Heart left ventricle (tissue), 16 donors: ENCODE measurements around the gene IPO8. TPM values are rescaled to one million over a fixed set of nuclear protein-coding genes. Genes with fewer than 3 reads are reported as not detected.

ENCODE experiments used
- ATAC-seq, 4 donors: fragments of 200-7000 bp; cut with Tn5 transposase; one replicate each; pipeline ENCODE4 v1.9.1; 2020 to 2022; ENCODE audit warnings: moderate library complexity in 4 of 4, mild to moderate bottlenecking in 3 of 4, moderate number of reproducible peaks in 1 of 4
- DNase-seq, 5 donors: peaks; one replicate each; pipeline ENCODE4 v3.0.0-alpha.2; 2020
- H3K27ac ChIP-seq, 12 donors: fragments of 200-600 bp; sonication (generic) in 4 of 12; one replicate each; pipeline versions ENCODE4 v1.5.0 to v1.8.0; 2016 to 2022; ENCODE audit warnings: mild to moderate bottlenecking in 2 of 12
- H3K27me3 ChIP-seq, 9 donors: fragments of 200-600 bp; sonication (generic) in 2 of 9; one replicate each; pipeline versions ENCODE4 v1.5.1 to v1.8.0; 2016 to 2022; ENCODE audit warnings: mild to moderate bottlenecking in 3 of 9
- H3K36me3 ChIP-seq, 9 donors: fragments of 200-600 bp; sonication (generic) in 2 of 9; one replicate each; pipeline versions ENCODE4 v1.5.0 to v1.8.0; 2018 to 2022; ENCODE audit warnings: mild to moderate bottlenecking in 2 of 9
- H3K4me1 ChIP-seq, 12 donors: fragments of 200-600 bp; sonication (generic) in 4 of 12; one replicate each; pipeline versions ENCODE4 v1.5.0 to v1.8.0; 2016 to 2022; ENCODE audit warnings: mild to moderate bottlenecking in 3 of 12
- H3K4me3 ChIP-seq, 12 donors: fragments of 200-600 bp; sonication (generic) in 4 of 12; one replicate each; pipeline versions ENCODE4 v1.5.0 to v1.8.0; 2017 to 2022; ENCODE audit warnings: mild to moderate bottlenecking in 9 of 12, moderate library complexity in 4 of 12
- H3K9me3 ChIP-seq, 12 donors: fragments of 200-600 bp; sonication (generic) in 4 of 12; one replicate each; pipeline versions ENCODE4 v1.5.0 to v1.8.0; 2016 to 2022; ENCODE audit warnings: mild to moderate bottlenecking in 1 of 12
- CTCF ChIP-seq, 12 donors: fragments of 200-600 bp; sonication (generic) in 4 of 12; IDR thresholded peaks; one replicate each; pipeline versions ENCODE4 v1.5.0 to v1.8.0; 2018 to 2022; ENCODE audit warnings: antibody characterized with exemption in 12 of 12, mild to moderate bottlenecking in 5 of 12
- POLR2A ChIP-seq, 2 donors: fragments of 450-650 bp; IDR thresholded peaks; one replicate each; pipeline ENCODE4 v1.6.1; 2017; ENCODE audit warnings: antibody characterized with exemption in 2 of 2, mild to moderate bottlenecking in 2 of 2, moderate library complexity in 2 of 2
- WGBS, 4 donors: extraction: QIAGEN DNeasy Blood & Tissue Kit in 2 of 4; methylation state at CpG; one replicate each; pipeline versions ENCODE4 v1.1.5 to v1.1.7; 2013 to 2018; 5-methylcytosine and 5-hydroxymethylcytosine counted together
- intact Hi-C, 10 donors: fragments of 100-400 bp; cut with DNase I; formaldehyde crosslinking; loops; one replicate each; pipeline versions ENCODE4 v1.11.1 to v1.14.2; 2022
- polyA plus RNA-seq, 2 donors: library from polyadenylated mRNA; stranded (reverse); fragments of 200-250 nt; gene quantifications; one replicate each; pipeline ENCODE4 v1.2.3, GENCODE V29; 2013
- total RNA-seq, 9 donors: library from RNA; depleted of rRNA in 2 of 9; stranded (reverse); fragments of >200 nt in 2 of 9; fragmentation: NEBNext Ultra II Directional in 3 of 9; extraction: Animal tissue kit (Norgen Biotek cat#: 25700) in 3 of 9; gene quantifications; one replicate each; pipeline versions ENCODE4 v1.1.0 to v1.2.4, GENCODE V29; 2016 to 2023
- donor health status: ischemic (EF 13 %, LVEDD 7.1; RV severe dilation, severe dysfunction).
- donor health status: healthy with polysubstance abuse.
- donor health status: DM: no; HTN: yes; CAD: no.
- donor health status: DM: no; HTN: no; CAD: no.
- donor health status: ischemic (EF 25% LVEDD 6.9; RV normal size, moderate dysfunction).
- donor health status: ischemic (EF 25% LVEDD 5.7; RV mildly dilated, moderate dysfunction).
- donor health status: healthy.
- donor health status: DM: yes; HTN: yes; CAD: no.
- donor health status: ischemic (EF 35%, LVEDD 5.7; RV mildly dilated, moderate dysfunction).
- donor health status: nonischemic (EF 11% LVEDD 7.7; RV severe dilation, severe dysfunction).
- donor health status: DM: yes; HTN: yes; CAD: no.
- donor health status: PGD.
- donor health status: ischemic (EF 29% LVEDD 5.4; RV normal size, mild dysfunction).
- donor health status: nonischemic (EF 23%, LVEDD 6.1; RV moderate dilation, normal function).

The IPO8 gene
- total and polyA plus RNA-seq, 11 donors = 6.1 to 37.2 (median 25.8) TPM

- Histone ChIP-seq H3K27me3 (no peaks in the 10 kb centered on the region), H3K9me3 (no peaks in the 10 kb centered on the region), H3K4me1 (peaks cover 0 to 26% (median 0%) of the 10 kb centered on the region in 12 donors), H3K36me3 (peaks cover 0 to 100% (median 78%) of the 10 kb centered on the region in 9 donors), H3K27ac (no peak overlapping the region), H3K4me3 (no peak overlapping the region)
- no peak for ATAC-seq
- no peak for DNase-seq
- intact Hi-C loops = no loop called here
- WGBS, 4 donors = 88 to 100% (median 90%) methylated on average over 1 of the region's 1 CpG
- TF ChIP-seq POLR2A (IDR thresholded peaks at IDR 0.05) = no peak
- TF ChIP-seq CTCF (IDR thresholded peaks at IDR 0.05) = no peak
Measured at GRCh38 chr12:30678221-30678620, 17.4 kb downstream of the IPO8 start.

GRCh38 chr12:30661210-30661609 is 34.5 kb downstream of the IPO8 start:
- Histone ChIP-seq H3K4me1 (no peaks in the 10 kb centered on the region), H3K36me3 (peaks cover 4 to 97% (median 84%) of the 10 kb centered on the region in 9 donors), H3K4me3 (no peak overlapping the region), H3K9me3 (no peaks in the 10 kb centered on the region), H3K27ac (no peak overlapping the region), H3K27me3 (no peaks in the 10 kb centered on the region)
- TF ChIP-seq POLR2A (IDR thresholded peaks at IDR 0.05) = no peak
- no peak for TF ChIP-seq CTCF (IDR thresholded peaks at IDR 0.05)
- intact Hi-C loops = no loop called here
- ATAC-seq = no peak
- no peak for DNase-seq
- WGBS, 4 donors = 74 to 91% (median 80%) methylated on average over 4 of the region's 4 CpGs

DNA sequence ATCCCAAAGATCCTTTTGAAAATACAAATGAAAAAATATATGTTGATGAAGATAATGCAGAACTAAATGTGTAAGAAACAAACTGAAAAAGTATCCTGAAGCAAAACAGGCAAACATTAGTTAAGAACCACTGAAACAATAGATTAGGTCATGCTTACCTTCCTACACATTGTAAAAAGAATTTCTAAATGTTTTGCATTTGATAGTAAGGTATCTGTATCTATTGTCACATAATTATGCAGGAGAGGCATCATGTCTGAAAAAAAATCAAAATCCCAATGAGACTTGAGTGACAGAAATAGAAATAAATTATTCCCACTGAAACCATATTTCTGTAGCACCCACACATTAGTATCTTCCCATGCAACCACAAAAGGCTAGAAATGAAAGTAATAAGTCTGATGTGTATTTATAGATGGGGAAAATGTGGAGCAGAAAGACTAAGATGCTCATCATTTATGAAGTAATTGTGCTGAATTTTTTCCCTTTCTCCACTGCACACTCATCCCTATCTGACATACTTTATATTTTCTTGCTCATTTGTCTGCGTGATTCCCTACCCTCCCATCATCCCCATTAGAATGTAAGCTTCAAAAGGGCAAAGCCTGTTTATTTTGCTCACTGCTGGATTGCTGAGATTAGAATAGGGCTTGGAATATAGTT is 43.5 kb downstream of the IPO8 start:
- Histone ChIP-seq H3K27ac (no peak overlapping the region), H3K4me1 (no peaks in the 10 kb centered on the region), H3K4me3 (no peak overlapping the region), H3K9me3 (no peaks in the 10 kb centered on the region), H3K27me3 (no peaks in the 10 kb centered on the region), H3K36me3 (peaks cover 0 to 87% (median 47%) of the 10 kb centered on the region in 9 donors)
- 94 to 100% (median 98%) methylated on average over 1 of the region's 1 CpG for WGBS, 4 donors
- intact Hi-C loops = no loop called here
- TF ChIP-seq POLR2A (IDR thresholded peaks at IDR 0.05) = no peak
- no peak for TF ChIP-seq CTCF (IDR thresholded peaks at IDR 0.05)
- ATAC-seq = no peak
- no peak for DNase-seq

- Histone ChIP-seq H3K9me3 (no peaks in the 10 kb centered on the region), H3K4me3 (no peak overlapping the region), H3K27me3 (no peaks in the 10 kb centered on the region), H3K4me1 (peaks cover 0 to 4% (median 0%) of the 10 kb centered on the region in 12 donors), H3K27ac (no peak overlapping the region), H3K36me3 (peaks cover 0 to 63% (median 34%) of the 10 kb centered on the region in 9 donors)
- intact Hi-C loops = no loop called here
- ATAC-seq (no peak), DNase-seq (no peak)
- 42 to 71% (median 67%) methylated on average over 4 of the region's 4 CpGs for WGBS, 4 donors
- TF ChIP-seq POLR2A (IDR thresholded peaks at IDR 0.05) (no peak), CTCF (IDR thresholded peaks at IDR 0.05) (no peak)
Measured at GRCh38 chr12:30646821-30647220, 48.8 kb downstream of the IPO8 start.
